Neural cell (in vitro differentiated cells): ENCODE measurements around the gene OXLD1. TPM values are rescaled to one million over a fixed set of nuclear protein-coding genes. Genes with fewer than 3 reads are reported as not detected.

Source experiments
- H2AFZ ChIP-seq: fragments of 200-600, 300-800 bp; sonication (generic), shearing (Covaris generic); 2 replicates; pipeline ENCODE4 v1.6.0; 2014; ENCODE audit warnings: low read depth, mild to moderate bottlenecking, antibody characterized with exemption, low read length, moderate library complexity
- H3F3A ChIP-seq: fragments of 200-600 bp; shearing (Covaris generic); 2 replicates; pipeline ENCODE4 v1.6.1; 2016; ENCODE audit warnings: mild to moderate bottlenecking, moderate library complexity, mixed read lengths, antibody characterized with exemption, low read length; ENCODE audit not compliant: insufficient read depth, poor library complexity, severe bottlenecking
- H3K27ac ChIP-seq: fragments of 200-600, 300-800 bp; sonication (generic), shearing (Covaris generic); 2 replicates; pipeline ENCODE4 v1.5.1; 2014; ENCODE audit warnings: mild to moderate bottlenecking, low read length, moderate library complexity
- H3K27me3 ChIP-seq: fragments of 300-800, 200-600 bp; sonication (generic), shearing (Covaris generic); 2 replicates; pipeline ENCODE4 v1.6.0; 2014; ENCODE audit warnings: mild to moderate bottlenecking, low read depth, low read length, moderate library complexity; ENCODE audit not compliant: insufficient read depth
- H3K36me3 ChIP-seq: fragments of 300-800, 200-600 bp; sonication (generic), shearing (Covaris generic); 2 replicates; pipeline ENCODE4 v1.5.1; 2014; ENCODE audit warnings: mild to moderate bottlenecking, antibody characterized with exemption, low read length, moderate library complexity; ENCODE audit not compliant: insufficient read depth
- H3K4me2 ChIP-seq: fragments of 300-800, 200-600 bp; sonication (generic), shearing (Covaris generic); 2 replicates; pipeline ENCODE4 v1.6.0; 2014; ENCODE audit warnings: mild to moderate bottlenecking, low read length
- H3K4me3 ChIP-seq: fragments of 300-800, 200-600 bp; sonication (generic), shearing (Covaris generic); 2 replicates; pipeline ENCODE4 v1.5.1; 2014; ENCODE audit warnings: mild to moderate bottlenecking, low read length, moderate library complexity
- H3K79me2 ChIP-seq: fragments of 200-600 bp; shearing (Covaris generic); replicated peaks from 2 replicates; pipeline ENCODE4 v1.6.0; 2014; ENCODE audit warnings: mild to moderate bottlenecking, low read length, moderate library complexity; ENCODE audit not compliant: insufficient read depth
- H3K9ac ChIP-seq: fragments of 300-800, 200-600 bp; sonication (generic), shearing (Covaris generic); 2 replicates; pipeline ENCODE4 v1.6.1; 2016; ENCODE audit warnings: mild to moderate bottlenecking, low read length, mixed read lengths
- H3K9me2 ChIP-seq: fragments of 200-600 bp; shearing (Covaris generic); 2 replicates; pipeline ENCODE4 v1.6.1; 2016; ENCODE audit warnings: mild to moderate bottlenecking, low read length, mixed read lengths; ENCODE audit not compliant: insufficient read depth
- H3K9me3 ChIP-seq: fragments of 200-600, 300-800 bp; sonication (generic), shearing (Covaris generic); 2 replicates; pipeline ENCODE4 v1.6.1; 2016; ENCODE audit warnings: mild to moderate bottlenecking, mixed run types, low read length, moderate library complexity, mixed read lengths
- H4K20me1 ChIP-seq: fragments of 200-600 bp; shearing (Covaris generic); 2 replicates; pipeline ENCODE4 v1.6.1; 2016; ENCODE audit warnings: mild to moderate bottlenecking, mixed run types; ENCODE audit not compliant: insufficient read depth
- CTCF ChIP-seq: fragments of 450-650 bp; IDR thresholded peaks from 2 replicates; pipeline ENCODE4 v1.5.1; 2014; ENCODE audit warnings: antibody characterized with exemption, mild to moderate bottlenecking, moderate library complexity; ENCODE audit not compliant: poor library complexity, severe bottlenecking
- EP300 ChIP-seq: fragments of 450-650 bp; conservative IDR thresholded peaks from 2 replicates; pipeline ENCODE4 v1.6.1; 2014; ENCODE audit warnings: antibody characterized with exemption, mild to moderate bottlenecking, moderate library complexity; ENCODE audit not compliant: poor library complexity, severe bottlenecking
- EZH2 ChIP-seq: fragments of 200-600, 300-800 bp; shearing (Covaris generic), sonication (generic); IDR thresholded peaks from 2 replicates; pipeline ENCODE4 v1.6.1; 2014; ENCODE audit warnings: antibody characterized with exemption, low read length, borderline replicate concordance, mild to moderate bottlenecking; ENCODE audit not compliant: insufficient read depth, poor library complexity, severe bottlenecking
- MXI1 ChIP-seq: fragments of 450-650 bp; conservative IDR thresholded peaks from 2 replicates; pipeline ENCODE4 v1.6.1; 2014; ENCODE audit warnings: antibody characterized with exemption, mild to moderate bottlenecking; ENCODE audit not compliant: poor library complexity, severe bottlenecking
- POLR2AphosphoS5 ChIP-seq: IDR thresholded peaks from 2 replicates; pipeline ENCODE4 v1.6.1; 2012
- RAD21 ChIP-seq: fragments of 450-650 bp; conservative IDR thresholded peaks from 2 replicates; pipeline ENCODE4 v1.6.1; 2014; ENCODE audit warnings: antibody characterized with exemption, mild to moderate bottlenecking, moderate library complexity
- SMC3 ChIP-seq: fragments of 450-650 bp; conservative IDR thresholded peaks from 2 replicates; pipeline ENCODE4 v1.6.1; 2014; ENCODE audit warnings: antibody characterized with exemption, mild to moderate bottlenecking, moderate library complexity; ENCODE audit not compliant: poor library complexity
- TAF1 ChIP-seq: IDR thresholded peaks from 2 replicates; pipeline ENCODE4 v1.6.1; 2012; ENCODE audit warnings: low read depth
- polyA plus RNA-seq: library from polyadenylated mRNA; depleted of rRNA; stranded (reverse); fragments of >200 nt; gene quantifications from 2 replicates; pipeline ENCODE4 v1.2.3, GENCODE V29; 2014
- TF ChIP-seq, protein P1 (sequence below): IDR thresholded peaks from 2 replicates; pipeline ENCODE4 v1.6.1; 2012; ENCODE audit warnings: borderline replicate concordance

Gene OXLD1
- polyA plus RNA-seq, 1 donor from 2014 or later, result 61.0 TPM

GRCh38 chr17:81702934-81703746 is 36.7 kb upstream of the OXLD1 start, which contains the start of gene MRPL12:
Gene MRPL12, plus strand, starts transcription at chr17:81703367. Its CDS starts 135 bp downstream, at chr17:81703502.
- Histone ChIP-seq H3K9ac (peak within 1 kb of the TSS; percentile 94), H3K36me3 (peaks cover 5% of the 10 kb centered on the region), H3K9me3 (no peaks in the 10 kb centered on the region), H3K4me2 (peak within 1 kb of the TSS; percentile 92), H3K4me3 (peak within 1 kb of the TSS; percentile 96), H3K27ac (peak within 1 kb of the TSS; percentile 80), H3K79me2 (peaks cover 25% of the 10 kb centered on the region), H4K20me1 (no peaks in the 10 kb centered on the region), H3F3A (no peaks in the 10 kb centered on the region), H2AFZ (peak within 1 kb of the TSS; percentile 69), H3K27me3 (no peaks in the 10 kb centered on the region), H3K9me2 (no peaks in the 10 kb centered on the region)
- TF ChIP-seq POLR2AphosphoS5, result peak; percentile 96
- peak; percentile 24 for TF ChIP-seq TAF1
- no peak for TF ChIP-seq SMC3
- TF ChIP-seq EZH2, result no peak
- no peak for TF ChIP-seq EP300
- TF ChIP-seq, protein P1, sequence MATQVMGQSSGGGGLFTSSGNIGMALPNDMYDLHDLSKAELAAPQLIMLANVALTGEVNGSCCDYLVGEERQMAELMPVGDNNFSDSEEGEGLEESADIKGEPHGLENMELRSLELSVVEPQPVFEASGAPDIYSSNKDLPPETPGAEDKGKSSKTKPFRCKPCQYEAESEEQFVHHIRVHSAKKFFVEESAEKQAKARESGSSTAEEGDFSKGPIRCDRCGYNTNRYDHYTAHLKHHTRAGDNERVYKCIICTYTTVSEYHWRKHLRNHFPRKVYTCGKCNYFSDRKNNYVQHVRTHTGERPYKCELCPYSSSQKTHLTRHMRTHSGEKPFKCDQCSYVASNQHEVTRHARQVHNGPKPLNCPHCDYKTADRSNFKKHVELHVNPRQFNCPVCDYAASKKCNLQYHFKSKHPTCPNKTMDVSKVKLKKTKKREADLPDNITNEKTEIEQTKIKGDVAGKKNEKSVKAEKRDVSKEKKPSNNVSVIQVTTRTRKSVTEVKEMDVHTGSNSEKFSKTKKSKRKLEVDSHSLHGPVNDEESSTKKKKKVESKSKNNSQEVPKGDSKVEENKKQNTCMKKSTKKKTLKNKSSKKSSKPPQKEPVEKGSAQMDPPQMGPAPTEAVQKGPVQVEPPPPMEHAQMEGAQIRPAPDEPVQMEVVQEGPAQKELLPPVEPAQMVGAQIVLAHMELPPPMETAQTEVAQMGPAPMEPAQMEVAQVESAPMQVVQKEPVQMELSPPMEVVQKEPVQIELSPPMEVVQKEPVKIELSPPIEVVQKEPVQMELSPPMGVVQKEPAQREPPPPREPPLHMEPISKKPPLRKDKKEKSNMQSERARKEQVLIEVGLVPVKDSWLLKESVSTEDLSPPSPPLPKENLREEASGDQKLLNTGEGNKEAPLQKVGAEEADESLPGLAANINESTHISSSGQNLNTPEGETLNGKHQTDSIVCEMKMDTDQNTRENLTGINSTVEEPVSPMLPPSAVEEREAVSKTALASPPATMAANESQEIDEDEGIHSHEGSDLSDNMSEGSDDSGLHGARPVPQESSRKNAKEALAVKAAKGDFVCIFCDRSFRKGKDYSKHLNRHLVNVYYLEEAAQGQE, result peak; percentile 42
- peak; percentile 24 for TF ChIP-seq CTCF
- peak; percentile 80 for TF ChIP-seq MXI1
- TF ChIP-seq RAD21, result peak; percentile 16

GRCh38 chr17:81701288-81702071 is 35.1 kb upstream of the OXLD1 start:
- H3K79me2 ChIP-seq, result peaks cover 25% of the 10 kb centered on the region
- no peaks in the 10 kb centered on the region for H3K9me2 ChIP-seq
- no peaks in the 10 kb centered on the region for H4K20me1 ChIP-seq
- H3K9ac ChIP-seq, result peak overlapping the region; percentile 94
- peak overlapping the region; percentile 96 for H3K4me3 ChIP-seq
- no peak overlapping the region for H2AFZ ChIP-seq
- peaks cover 5% of the 10 kb centered on the region for H3K36me3 ChIP-seq
- H3K9me3 ChIP-seq, result no peaks in the 10 kb centered on the region
- no peak overlapping the region for H3K27ac ChIP-seq
- TF ChIP-seq MXI1 (no peak), POLR2AphosphoS5 (no peak), EZH2 (no peak), EP300 (no peak), SMC3 (no peak), RAD21 (no peak)
- TF ChIP-seq, protein P1, result no peak
- no peaks in the 10 kb centered on the region for H3F3A ChIP-seq
- H3K27me3 ChIP-seq, result no peaks in the 10 kb centered on the region
- H3K4me2 ChIP-seq, result no peak overlapping the region
